HL-60/S4 (cell line): ENCODE results near the gene SIRT3.

Experiments used
- in situ Hi-C: fragments of 300-500 bp; cut with MboI; formaldehyde crosslinking; loops from 2 replicates; pipeline ENCODE4 v1.14.3; 2022; ENCODE audit warnings: low sequenced_read_pairs

Gene SIRT3

DNA sequence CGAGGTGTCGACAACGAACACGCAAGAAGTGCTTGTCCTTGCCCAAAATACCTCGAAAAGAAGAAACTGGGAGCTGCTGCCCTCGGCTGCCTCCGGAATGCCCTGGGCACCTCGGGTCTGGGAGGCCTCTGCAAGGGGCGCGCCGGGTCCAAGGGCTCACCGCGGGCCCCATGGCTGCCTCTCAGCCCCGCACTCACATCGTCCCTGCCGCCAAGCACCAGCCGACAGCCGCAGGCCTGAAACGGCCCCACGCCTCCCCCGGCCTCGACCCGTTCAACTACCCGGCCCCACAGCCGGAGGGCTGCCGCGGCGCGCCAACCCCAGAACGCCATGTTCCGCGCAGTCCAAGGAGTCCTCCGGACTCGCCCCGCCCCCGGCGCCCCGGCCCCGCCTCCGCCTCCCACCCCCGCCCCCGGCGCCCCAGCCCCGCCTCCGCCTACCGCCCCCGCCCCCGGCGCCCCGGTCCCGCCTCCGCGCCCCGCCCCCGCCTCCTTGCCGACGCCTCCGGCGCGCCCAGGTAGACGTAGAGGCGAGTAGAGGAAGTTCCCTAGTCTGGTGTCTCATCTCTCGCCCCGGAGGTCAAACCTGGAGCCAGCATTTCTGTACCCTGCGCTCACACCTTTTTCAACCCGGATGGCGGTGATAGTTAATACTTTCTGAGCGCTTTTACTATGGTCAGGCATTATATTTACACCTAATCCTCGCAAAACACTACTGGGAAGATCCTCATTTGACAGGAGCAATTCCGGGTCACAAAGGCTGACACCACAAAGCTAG lies at the start of gene SIRT3:
SIRT3 (minus strand) TSS at position 346 of the 777 bp plus-strand sequence; CDS start at position 332, 14 bp downstream.
- in situ Hi-C loops = no loop called here

DNA sequence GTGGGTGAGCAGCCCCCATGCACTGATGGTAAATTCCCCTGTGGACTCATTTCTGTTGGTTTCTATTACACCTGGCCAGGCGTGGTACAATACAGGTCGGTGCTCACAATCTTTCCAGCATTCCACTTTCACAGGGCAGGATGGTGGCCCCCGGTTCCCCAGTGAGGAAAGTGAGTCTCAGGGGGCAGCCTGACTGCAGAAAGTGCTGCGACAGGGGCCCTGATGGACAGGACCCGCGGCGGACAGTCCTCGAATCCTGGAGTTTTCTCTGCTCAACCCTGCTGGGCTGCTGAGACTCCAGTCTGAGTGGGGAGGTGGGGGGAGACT lies 49.7 kb upstream of the SIRT3 start:
- in situ Hi-C loops = no loop called here

DNA sequence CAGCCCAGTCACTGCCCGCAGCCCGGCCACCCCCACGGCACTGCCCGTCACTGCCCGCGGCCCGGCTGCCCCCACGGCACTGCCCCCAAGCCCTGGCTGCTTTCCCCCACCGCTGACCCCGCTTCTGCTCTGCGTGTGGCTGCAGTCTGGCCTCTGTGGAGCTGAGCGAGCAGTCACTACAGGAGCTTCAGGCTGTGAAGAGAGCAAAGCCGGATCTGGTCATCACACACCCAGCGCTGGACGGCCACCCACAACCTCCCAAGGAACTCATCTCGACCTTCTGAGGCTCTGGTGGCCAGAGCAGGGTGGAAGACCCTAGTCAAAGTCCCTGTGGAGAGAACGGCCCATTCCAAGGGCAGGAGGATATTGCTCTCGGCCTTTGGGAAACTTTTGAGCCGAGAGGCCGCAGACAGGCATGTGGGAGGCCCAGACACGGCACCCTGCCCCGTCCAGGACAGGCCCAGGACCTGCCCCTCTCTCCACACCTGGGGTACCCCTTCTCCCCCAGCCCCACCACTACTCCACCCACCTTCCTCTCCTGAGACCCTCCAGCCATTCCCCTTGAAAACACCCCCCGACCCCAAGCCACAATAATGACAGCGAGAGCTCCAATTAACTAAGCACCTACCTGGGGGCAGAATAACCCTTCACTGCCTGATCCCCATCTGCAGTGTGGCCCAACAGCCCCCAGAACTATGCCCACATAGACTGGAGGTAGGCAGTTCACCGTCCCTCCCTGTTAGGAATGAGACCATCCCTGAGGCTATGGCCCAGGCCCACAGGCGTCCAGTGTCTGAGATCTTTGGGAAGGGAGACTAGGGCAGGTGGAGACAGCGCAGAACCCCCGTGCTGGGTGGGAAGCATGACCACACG lies 49.1 kb upstream of the SIRT3 start:
- in situ Hi-C loops = no loop called here

DNA sequence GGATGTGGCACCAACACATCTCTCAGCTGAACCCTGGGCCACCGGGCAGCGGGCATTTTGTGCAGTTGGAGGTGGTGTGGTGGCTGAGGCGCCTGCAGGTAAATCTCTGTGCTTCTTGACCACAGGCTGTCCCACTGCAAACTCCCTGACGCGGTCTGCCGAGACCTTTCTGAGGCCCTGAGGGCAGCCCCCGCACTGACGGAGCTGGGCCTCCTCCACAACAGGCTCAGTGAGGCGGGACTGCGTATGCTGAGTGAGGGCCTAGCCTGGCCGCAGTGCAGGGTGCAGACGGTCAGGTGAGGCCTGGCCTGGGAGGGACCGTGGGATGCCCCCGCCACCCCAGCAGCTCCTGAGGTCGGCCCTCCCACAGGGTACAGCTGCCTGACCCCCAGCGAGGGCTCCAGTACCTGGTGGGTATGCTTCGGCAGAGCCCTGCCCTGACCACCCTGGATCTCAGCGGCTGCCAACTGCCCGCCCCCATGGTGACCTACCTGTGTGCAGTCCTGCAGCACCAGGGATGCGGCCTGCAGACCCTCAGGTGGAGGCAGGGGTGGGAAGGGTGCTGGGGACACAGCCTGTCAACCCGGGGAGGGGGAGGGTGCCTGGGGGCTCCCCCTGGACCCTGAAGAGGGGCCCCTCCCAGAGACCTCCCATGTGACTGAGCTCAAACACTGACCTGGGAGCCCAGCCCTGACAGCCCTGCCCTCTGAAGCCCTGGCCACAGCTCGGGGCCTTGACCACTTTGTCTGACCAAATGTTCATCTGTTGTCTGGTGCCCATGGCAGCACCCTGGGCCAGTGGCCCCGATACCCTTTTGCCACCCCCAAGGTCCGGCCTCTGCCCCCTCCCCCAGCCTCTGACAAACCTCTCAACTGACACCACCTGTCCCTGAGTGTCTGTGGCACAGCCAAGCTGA lies 48.2 kb upstream of the SIRT3 start:
- in situ Hi-C loops = no loop called here

DNA sequence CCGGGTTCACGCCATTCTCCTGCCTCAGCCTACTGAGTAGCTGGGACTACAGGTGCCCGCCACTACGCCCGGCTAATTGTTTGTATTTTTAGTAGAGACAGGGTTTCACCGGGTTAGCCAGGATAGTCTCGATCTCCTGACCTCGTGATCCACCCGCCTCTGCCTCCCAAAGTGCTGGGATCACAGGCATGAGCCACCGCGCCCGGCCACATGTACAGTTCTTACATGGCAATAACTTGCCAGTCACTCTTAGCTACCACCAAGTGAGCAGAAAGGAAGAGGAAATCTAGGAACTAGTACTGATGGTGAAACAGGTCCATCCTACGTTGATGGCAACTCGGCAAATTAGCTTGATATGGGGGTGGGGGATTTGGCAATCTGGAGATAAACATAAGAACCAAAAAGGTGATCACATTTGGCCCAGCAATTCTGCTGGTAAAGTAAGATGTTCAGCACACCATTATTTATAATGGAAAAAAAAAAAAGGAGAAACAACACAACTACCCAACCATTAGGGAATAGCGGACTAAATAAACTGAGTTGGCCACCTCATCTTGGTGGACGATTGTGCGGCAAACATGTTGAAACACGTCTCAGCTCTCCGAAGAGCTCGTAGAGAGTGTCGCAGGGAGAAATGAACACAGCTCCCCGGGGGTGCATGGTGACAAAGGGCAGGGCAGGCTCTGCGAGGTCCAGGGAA lies 47.4 kb upstream of the SIRT3 start:
- in situ Hi-C loops = no loop called here

DNA sequence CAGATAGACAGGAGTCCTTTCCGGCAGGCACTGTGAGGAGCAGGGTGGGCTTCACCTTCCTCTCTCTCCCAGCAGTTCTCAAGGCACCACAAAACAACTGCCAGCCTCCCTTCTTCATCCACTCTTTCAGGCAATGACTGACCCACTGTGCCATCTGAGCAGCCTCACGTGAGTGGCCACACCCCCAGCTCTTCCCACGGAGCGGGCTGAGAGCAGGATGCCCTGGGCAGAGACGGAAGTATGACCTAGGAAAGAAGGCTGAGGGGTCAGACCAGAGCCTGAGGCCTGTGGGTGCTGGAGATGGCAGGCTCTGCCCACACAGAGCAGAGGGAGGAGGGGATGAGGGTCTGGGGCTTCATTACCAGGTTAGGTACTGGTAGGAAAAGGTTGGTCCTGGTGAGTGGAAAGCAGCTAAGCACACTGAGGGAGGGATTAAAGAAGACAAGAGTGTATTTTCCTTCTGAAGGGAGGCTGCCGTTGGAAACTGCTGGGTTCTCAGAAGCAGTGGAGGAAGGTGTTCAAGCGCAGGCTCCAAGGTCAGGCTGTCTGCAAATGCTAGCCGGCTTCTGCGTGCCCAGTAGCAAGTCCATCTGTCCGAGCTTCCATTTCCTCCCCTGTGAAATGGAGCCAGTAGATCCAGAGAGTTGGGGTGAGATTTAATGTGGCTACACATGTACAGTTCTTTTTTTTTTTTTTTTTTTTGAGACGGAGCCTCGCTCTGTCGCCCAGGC lies 46.7 kb upstream of the SIRT3 start:
- in situ Hi-C loops = no loop called here

DNA sequence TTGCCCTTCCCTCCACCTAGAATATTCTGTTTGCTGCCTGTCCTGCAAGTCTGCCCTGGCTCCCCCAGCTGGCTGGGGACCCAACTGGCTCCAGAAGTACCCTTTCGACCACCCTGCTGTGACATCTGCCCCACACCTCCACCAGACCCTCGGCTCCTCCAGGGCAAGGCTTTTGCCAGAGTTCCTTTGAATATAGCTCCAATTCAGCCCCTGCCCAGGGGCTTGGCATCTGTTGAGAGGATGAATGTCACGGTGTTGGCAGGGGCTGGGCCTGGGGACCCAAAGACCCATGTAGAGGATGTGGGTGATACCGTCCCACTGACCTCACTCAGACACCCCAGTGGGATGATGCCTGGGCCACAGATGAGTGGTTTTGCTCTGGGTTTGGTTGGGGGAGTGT lies 46.0 kb upstream of the SIRT3 start:
- in situ Hi-C loops = no loop called here

DNA sequence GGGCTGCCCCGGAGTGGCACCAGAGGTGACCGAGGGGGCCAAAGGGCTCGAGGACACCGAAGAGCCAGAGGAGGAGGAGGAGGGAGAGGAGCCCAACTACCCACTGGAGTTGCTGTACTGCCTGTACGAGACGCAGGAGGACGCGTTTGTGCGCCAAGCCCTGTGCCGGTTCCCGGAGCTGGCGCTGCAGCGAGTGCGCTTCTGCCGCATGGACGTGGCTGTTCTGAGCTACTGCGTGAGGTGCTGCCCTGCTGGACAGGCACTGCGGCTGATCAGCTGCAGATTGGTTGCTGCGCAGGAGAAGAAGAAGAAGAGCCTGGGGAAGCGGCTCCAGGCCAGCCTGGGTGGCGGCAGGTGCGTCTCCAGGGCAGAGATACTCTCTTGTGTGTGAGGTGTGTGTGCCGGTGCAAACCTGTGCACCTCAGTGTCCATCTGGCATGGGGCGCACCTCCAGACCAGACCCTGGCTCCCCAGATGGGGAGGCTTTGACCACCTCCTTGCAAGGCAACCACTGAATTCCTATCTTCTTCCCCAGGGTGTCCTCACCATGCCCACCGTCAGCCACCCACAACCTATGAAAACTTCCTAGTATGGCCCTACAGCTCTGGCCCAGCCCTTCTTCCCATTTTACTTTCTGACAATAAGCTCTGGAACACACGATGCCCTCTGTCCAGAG lies 45.5 kb upstream of the SIRT3 start:
- in situ Hi-C loops = no loop called here

DNA sequence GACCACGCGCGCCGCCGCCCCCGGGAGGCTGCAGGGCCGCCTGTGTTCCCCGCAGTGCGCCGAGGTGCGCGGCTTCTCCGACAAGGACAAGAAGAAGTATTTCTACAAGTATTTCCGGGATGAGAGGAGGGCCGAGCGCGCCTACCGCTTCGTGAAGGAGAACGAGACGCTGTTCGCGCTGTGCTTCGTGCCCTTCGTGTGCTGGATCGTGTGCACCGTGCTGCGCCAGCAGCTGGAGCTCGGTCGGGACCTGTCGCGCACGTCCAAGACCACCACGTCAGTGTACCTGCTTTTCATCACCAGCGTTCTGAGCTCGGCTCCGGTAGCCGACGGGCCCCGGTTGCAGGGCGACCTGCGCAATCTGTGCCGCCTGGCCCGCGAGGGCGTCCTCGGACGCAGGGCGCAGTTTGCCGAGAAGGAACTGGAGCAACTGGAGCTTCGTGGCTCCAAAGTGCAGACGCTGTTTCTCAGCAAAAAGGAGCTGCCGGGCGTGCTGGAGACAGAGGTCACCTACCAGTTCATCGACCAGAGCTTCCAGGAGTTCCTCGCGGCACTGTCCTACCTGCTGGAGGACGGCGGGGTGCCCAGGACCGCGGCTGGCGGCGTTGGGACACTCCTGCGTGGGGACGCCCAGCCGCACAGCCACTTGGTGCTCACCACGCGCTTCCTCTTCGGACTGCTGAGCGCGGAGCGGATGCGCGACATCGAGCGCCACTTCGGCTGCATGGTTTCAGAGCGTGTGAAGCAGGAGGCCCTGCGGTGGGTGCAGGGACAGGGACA lies 44.8 kb upstream of the SIRT3 start:
- in situ Hi-C loops = no loop called here

DNA sequence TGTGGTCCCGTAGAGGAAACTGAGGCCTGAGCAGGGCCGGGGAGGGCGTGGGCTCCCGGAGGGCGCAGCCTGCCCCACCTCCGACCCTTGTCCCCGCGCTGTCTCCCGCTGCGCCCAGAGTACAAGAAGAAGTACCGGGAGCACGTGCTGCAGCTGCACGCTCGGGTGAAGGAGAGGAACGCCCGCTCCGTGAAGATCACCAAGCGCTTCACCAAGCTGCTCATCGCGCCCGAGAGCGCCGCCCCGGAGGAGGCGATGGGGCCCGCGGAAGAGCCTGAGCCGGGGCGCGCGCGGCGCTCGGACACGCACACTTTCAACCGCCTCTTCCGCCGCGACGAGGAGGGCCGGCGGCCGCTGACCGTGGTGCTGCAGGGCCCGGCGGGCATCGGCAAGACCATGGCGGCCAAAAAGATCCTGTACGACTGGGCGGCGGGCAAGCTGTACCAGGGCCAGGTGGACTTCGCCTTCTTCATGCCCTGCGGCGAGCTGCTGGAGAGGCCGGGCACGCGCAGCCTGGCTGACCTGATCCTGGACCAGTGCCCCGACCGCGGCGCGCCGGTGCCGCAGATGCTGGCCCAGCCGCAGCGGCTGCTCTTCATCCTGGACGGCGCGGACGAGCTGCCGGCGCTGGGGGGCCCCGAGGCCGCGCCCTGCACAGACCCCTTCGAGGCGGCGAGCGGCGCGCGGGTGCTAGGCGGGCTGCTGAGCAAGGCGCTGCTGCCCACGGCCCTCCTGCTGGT lies 44.0 kb upstream of the SIRT3 start:
- in situ Hi-C loops = no loop called here

DNA sequence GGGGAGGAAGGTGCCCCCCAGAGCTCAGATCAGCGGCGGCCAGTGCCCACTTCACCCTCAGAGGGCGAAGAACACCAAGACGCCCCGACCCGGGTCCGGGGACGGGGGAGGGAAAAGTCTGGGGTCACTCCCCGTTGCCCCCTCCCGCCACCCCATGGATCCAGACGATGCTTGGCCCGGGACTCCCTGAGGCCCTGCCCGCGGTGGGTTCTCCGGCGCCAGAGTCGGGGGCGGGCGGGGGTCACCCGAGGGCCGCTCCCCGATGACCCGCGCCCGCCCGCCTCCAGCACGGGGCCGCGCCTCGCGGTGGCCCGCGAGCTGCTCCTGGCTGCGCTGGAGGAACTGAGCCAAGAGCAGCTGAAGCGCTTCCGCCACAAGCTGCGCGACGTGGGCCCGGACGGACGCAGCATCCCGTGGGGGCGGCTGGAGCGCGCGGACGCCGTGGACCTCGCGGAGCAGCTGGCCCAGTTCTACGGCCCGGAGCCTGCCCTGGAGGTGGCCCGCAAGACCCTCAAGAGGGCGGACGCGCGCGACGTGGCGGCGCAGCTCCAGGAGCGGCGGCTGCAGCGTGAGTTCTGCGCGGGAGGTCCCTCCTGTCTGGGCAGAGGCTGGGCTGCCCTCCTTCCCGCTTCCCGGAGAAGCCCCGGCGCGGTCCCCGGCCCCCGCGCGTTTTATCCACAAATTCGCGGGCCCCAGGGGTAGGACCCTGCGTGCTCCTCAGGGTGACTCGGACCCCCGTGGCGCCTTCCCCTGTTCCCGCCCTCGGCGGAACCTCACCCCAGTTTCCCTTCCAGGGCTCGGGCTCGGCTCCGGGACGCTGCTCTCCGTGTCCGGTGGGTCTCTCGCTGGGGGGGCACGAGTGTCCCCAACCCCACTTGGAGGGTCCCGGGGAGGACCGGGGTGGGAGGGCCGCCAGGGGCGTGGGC lies 43.2 kb upstream of the SIRT3 start:
- in situ Hi-C loops = no loop called here

DNA sequence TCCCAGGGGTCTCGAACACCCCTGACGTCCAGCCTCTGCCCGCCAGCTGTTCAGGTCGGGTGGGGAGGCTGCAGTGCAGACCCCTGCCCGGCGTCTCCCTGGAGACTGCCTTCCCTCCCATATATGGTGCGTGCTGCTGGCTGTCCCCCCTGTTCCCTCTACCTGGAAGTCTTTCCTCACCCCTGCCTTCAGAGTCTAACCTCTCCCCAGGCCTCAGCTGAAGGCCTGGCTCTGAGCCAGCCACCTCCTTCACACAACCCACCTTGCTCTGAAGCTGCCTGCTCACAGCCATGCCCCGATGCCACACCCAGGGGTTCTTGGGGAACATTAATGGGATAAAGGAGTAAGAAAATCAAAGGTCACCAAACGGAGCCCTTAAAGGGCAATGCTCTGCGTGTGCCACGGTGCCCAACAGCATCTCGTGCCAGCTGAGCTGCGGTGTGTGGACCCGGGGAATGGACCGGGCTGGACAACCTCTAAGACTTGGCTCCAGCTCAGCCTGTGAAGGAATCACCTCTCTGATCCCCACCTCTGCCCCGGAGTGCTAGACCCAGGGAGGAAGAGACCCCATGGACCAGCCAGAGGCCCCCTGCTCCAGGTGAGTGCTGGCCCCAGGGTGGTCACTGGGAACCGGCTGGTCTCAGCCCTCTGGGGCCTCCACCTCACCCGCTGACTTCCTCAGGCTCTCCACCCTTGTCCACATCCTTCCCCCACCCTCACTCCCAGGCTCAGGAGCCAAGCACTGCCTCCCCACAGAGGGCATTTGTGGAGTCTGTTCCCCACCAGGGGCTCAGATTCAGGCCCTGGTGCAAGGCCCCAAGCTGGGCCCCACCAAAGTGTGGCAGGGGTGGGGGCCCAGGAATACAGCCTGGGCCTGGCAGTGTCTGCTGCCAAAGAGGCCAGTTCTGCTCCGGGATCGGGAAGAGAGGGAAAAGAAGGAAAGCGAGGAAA lies 42.1 kb upstream of the SIRT3 start, which contains the start of gene NLRP6:
NLRP6 (plus strand) TSS at position 407 of the 951 bp plus-strand sequence; CDS start at position 570, 163 bp downstream.
- in situ Hi-C loops = no loop called here

DNA sequence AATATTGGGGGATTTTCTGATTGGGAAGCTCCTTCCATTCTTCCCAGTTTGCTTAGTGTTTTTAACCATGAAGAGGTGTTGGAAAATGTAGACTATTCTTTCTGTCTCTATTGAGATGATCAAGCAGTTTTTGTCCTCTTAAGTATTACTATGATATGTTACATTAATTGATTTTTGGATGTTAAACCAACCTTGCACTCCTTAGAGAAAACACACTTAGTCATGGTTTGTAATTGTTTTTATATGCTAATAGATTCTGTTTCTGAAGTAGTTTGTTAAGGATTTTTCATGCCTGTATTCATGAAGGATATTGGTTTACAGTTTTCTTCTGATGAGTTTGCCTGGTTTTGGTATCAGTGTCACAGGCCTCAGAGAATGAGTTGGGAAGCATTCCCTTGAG lies 40.1 kb upstream of the SIRT3 start:
- in situ Hi-C loops = no loop called here

DNA sequence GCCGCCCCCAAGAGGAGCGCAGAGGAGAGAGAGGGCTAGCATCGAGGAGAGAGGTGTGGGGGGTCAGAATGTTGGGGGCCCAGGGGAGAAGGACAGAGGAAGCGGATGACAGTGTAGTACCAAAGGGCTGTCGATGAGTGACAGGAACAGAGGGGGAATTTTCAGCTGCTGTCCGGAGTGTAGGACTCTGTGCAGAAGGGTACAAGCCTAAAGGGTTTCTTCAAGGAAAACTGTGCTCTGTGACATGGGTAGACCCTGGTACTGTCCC lies 36.7 kb upstream of the SIRT3 start:
- in situ Hi-C loops = no loop called here

DNA sequence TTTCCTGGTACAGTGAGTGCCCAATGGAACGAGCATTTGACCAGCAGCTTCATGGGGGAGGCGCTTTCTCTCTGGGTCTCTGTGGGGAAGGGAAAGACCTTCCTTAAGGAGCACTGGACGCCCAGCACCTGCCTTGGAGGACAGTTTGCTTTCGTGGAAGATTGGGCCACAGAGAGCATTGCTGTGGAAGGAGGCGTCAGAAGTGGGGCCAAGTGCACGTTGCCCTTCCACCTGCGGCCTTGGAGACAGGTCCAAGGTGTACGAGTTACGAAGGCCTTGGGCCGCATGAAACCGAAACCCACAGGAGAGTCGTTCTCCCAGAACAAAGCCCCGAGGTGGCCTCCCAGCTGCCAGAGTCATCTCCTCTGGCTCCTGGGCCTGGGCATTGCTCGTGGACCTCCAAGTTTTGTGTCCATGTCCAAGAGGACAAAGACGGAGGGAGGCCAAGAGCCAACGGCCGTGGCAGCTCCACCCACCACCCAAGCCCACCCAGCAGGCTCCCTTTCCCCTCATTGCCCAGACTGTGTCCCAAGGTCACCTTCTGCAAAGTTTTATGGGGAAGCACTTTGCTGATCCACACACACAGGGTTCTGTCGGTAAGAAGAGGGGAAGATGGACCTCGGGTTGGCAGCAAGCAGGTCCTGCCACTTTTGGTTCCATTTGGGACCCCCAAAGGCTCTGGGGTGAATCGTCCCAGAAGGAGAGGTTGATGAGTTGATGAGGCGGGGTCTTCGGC lies 36.2 kb upstream of the SIRT3 start:
- in situ Hi-C loops = no loop called here
